Vagina (tissue), 2 donors: ENCODE measurements around the gene GSTT4.
"Not testable (repeated sequence)": the region's sequence is repeated elsewhere in the genome, so short reads cannot be mapped to it uniquely, and the experiment has no call there.

Experiments
- POLR2A ChIP-seq, 2 donors: fragments of 450-650 bp; IDR thresholded peaks; one replicate each; pipeline ENCODE4 v1.6.1; 2017; ENCODE audit warnings: antibody characterized with exemption in 2 of 2, mild to moderate bottlenecking in 2 of 2, moderate library complexity in 2 of 2
- POLR2AphosphoS5 ChIP-seq, 2 donors: sonication (generic); formaldehyde crosslinking; IDR thresholded peaks; one replicate each; pipeline ENCODE4 v1.9.0; 2017; ENCODE audit warnings: antibody characterized with exemption in 2 of 2, mild to moderate bottlenecking in 2 of 2, low read depth in 1 of 2; ENCODE audit not compliant: insufficient read depth in 1 of 2
- TF ChIP-seq, protein P1 (sequence below), 3 experiments: fragments of 450-650 bp in 2 of 3; fragments of 200-600 bp in 1 of 3; sonication (generic) in 1 of 3; IDR thresholded peaks; one replicate each; pipeline ENCODE4 v1.5.1; 2017 to 2019; ENCODE audit warnings: antibody characterized with exemption in 3 of 3, mild to moderate bottlenecking in 2 of 3, moderate library complexity in 2 of 3

DNA sequence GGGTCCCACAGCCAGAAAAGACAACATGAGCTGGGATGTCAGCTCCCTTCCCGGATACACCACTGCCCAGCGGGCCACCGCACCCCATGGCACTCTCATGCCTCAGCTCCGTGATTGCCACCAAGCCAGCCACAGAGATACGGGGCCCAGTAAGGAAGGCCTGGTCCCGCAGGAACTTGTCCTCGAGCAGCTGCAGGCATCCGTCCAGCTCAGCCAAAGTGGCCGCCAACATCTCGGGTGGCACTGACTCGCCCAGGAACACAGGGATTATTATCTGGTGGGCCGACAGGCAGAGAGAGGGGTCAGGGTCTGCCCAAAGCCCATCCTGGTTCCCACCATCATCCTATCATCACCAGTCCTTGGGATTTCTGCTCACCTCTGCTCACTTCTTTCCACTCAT, 27.9 kb downstream of the GSTT4 start:
- TF ChIP-seq, protein P1, sequence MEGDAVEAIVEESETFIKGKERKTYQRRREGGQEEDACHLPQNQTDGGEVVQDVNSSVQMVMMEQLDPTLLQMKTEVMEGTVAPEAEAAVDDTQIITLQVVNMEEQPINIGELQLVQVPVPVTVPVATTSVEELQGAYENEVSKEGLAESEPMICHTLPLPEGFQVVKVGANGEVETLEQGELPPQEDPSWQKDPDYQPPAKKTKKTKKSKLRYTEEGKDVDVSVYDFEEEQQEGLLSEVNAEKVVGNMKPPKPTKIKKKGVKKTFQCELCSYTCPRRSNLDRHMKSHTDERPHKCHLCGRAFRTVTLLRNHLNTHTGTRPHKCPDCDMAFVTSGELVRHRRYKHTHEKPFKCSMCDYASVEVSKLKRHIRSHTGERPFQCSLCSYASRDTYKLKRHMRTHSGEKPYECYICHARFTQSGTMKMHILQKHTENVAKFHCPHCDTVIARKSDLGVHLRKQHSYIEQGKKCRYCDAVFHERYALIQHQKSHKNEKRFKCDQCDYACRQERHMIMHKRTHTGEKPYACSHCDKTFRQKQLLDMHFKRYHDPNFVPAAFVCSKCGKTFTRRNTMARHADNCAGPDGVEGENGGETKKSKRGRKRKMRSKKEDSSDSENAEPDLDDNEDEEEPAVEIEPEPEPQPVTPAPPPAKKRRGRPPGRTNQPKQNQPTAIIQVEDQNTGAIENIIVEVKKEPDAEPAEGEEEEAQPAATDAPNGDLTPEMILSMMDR (IDR thresholded peaks at IDR 0.05), result not testable (repeated sequence)
- TF ChIP-seq POLR2AphosphoS5 (IDR thresholded peaks at IDR 0.05; ENCODE audit: insufficient read depth in 1 of 2, low read depth in 1 of 2); POLR2A (IDR thresholded peaks at IDR 0.05): not testable (repeated sequence)
